Measurements from ENCODE around the gene RGS3.

DNA sequence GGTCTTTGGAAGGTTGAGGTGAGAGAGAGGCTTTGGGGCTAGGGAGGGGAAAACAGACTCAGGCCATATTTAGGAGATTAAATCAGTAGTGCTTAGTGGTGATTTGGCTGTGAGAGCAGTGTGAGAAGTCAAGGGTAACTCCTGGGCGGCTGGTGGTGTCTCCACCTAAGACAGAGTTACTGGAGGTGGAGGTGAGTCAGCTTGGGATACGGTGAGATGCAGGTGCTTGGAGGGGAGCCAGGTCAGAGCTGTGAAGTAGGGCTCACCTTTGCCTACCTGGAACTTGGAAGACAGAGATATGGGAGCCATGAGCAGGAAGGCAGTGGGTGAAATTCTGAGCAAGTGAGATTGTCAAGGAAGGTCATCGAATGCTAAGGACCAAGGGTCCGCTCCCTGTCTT, 24.5 kb downstream of the RGS3 start:
- TF ChIP-seq, protein P1, sequence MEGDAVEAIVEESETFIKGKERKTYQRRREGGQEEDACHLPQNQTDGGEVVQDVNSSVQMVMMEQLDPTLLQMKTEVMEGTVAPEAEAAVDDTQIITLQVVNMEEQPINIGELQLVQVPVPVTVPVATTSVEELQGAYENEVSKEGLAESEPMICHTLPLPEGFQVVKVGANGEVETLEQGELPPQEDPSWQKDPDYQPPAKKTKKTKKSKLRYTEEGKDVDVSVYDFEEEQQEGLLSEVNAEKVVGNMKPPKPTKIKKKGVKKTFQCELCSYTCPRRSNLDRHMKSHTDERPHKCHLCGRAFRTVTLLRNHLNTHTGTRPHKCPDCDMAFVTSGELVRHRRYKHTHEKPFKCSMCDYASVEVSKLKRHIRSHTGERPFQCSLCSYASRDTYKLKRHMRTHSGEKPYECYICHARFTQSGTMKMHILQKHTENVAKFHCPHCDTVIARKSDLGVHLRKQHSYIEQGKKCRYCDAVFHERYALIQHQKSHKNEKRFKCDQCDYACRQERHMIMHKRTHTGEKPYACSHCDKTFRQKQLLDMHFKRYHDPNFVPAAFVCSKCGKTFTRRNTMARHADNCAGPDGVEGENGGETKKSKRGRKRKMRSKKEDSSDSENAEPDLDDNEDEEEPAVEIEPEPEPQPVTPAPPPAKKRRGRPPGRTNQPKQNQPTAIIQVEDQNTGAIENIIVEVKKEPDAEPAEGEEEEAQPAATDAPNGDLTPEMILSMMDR (IDR thresholded peaks at IDR 0.05), result no peak
- no peak for TF ChIP-seq POLR2A (IDR thresholded peaks at IDR 0.05)
